K562 (cell line): ENCODE measurements around the gene HP1BP3. TPM values are rescaled to one million over a fixed set of nuclear protein-coding genes. Genes with fewer than 3 reads are reported as not detected.
A peak's percentile ranks its signal among the peaks of the same experiment; 100 is the strongest.

Source experiments
- ATAC-seq: fragments of 200-7000 bp; cut with Tn5 transposase; 3 replicates; pipeline ENCODE4 v1.9.1; 2020; ENCODE audit warnings: moderate library complexity
- BruUV-seq: library from RNA; stranded (reverse); fragments of 400-500 nt; replicated peaks from 2 replicates; lab custom pipeline; 2021; lab: Mats Ljungman, UMichigan
- CTCF ChIA-PET: fragments of 300-600 bp; formaldehyde crosslinking; extraction: SDS; loops from one replicate; lab custom pipeline; 2021; ENCODE audit warnings: low intra/inter-chr PET ratio; lab: Yijun Ruan, JAX
- POLR2A ChIA-PET: fragments of 300-600, 350-650 bp; sonication (Branson Sonifier 250); formaldehyde crosslinking; extraction: SDS; loops from one replicate; lab custom pipeline; 2021; ENCODE audit warnings: antibody characterized with exemption, inconsistent platforms; lab: Yijun Ruan, JAX
- DNase-seq, 4 experiments: peaks; one replicate each; pipeline versions ENCODE4 v3.0.0 to v3.0.0-alpha.2; 2011 to 2018; ENCODE audit warnings: low spot score in 3 of 4, mixed read lengths in 3 of 4; ENCODE audit errors: extremely low read depth in 1 of 4
- FAIRE-seq: peaks from 2 replicates; lab custom pipeline; 2011; peaks lifted over from hg19 to GRCh38; lab: Jason Lieb, UNC
- H2AFZ ChIP-seq: 2 replicates; pipeline ENCODE4 v1.6.0; 2011; ENCODE audit warnings: low read depth, low read length, control low read depth, inconsistent platforms
- H3K27ac ChIP-seq: fragments of 200-600 bp; 3 replicates; pipeline ENCODE4 v1.8.0; 2011; ENCODE audit warnings: low read depth, mild to moderate bottlenecking, control low read depth, inconsistent platforms, low read length, moderate library complexity, mixed read lengths; ENCODE audit errors: extremely low read depth
- H3K27me3 ChIP-seq, 2 experiments: fragments of 300-600 bp in 1 of 2; 2 replicates in 1 of 2; 3 replicates in 1 of 2; pipeline versions ENCODE4 v1.6.0 to v1.8.0; 2011; ENCODE audit warnings: inconsistent platforms in 2 of 2, low read length in 2 of 2, mild to moderate bottlenecking in 1 of 2, mixed read lengths in 1 of 2, moderate library complexity in 1 of 2; ENCODE audit not compliant: control insufficient read depth in 2 of 2, insufficient read depth in 2 of 2
- H3K36me3 ChIP-seq: fragments of 300-600 bp; 3 replicates; pipeline ENCODE4 v1.8.0; 2011; ENCODE audit warnings: mild to moderate bottlenecking, low read length, inconsistent platforms; ENCODE audit not compliant: control insufficient read depth, insufficient read depth
- H3K4me1 ChIP-seq, 2 experiments: fragments of 200-600 bp in 1 of 2; replicated peaks in 1 of 2; 2 replicates in 1 of 2; 3 replicates in 1 of 2; pipeline versions ENCODE4 v1.5.1 to v1.8.0; 2011; ENCODE audit warnings: inconsistent platforms in 2 of 2, low read length in 2 of 2, mild to moderate bottlenecking in 1 of 2, mixed read lengths in 1 of 2, moderate library complexity in 1 of 2; ENCODE audit not compliant: control insufficient read depth in 2 of 2, insufficient read depth in 2 of 2
- H3K4me2 ChIP-seq: 2 replicates; pipeline ENCODE4 v1.6.1; 2011; ENCODE audit warnings: low read length, control low read depth, inconsistent platforms, mixed read lengths; ENCODE audit not compliant: insufficient read depth
- H3K4me3 ChIP-seq: fragments of 200-600 bp; sonication (generic), shearing (Covaris generic); 2 replicates; pipeline ENCODE4 v1.5.1; 2016; ENCODE audit warnings: control low read depth, inconsistent platforms
- H3K79me2 ChIP-seq: fragments of 200-600 bp; 3 replicates; pipeline ENCODE4 v1.8.0; 2011; ENCODE audit warnings: low read length, inconsistent platforms; ENCODE audit not compliant: control insufficient read depth, insufficient read depth
- H3K9ac ChIP-seq, 2 experiments: 2 replicates each; pipeline versions ENCODE4 v1.6.0 to v1.6.1; 2011; ENCODE audit warnings: low read depth in 2 of 2, low read length in 2 of 2, control low read depth in 1 of 2, inconsistent platforms in 1 of 2, mild to moderate bottlenecking in 1 of 2, mixed read lengths in 1 of 2; ENCODE audit not compliant: insufficient read depth in 1 of 2
- H3K9me1 ChIP-seq: one replicate; pipeline ENCODE4 v1.6.0; 2011; ENCODE audit warnings: inconsistent platforms, mild to moderate bottlenecking, low read length, moderate library complexity; ENCODE audit not compliant: control insufficient read depth, insufficient read depth
- H3K9me3 ChIP-seq: replicated peaks from 2 replicates; pipeline ENCODE4 v1.5.1; 2011; ENCODE audit warnings: low read depth, low read length, inconsistent platforms; ENCODE audit not compliant: control insufficient read depth, insufficient read depth
- H4K20me1 ChIP-seq: replicated peaks from 2 replicates; pipeline ENCODE4 v1.6.1; 2011; ENCODE audit warnings: low read length, inconsistent platforms, mixed read lengths; ENCODE audit not compliant: control insufficient read depth, insufficient read depth
- BCOR ChIP-seq: fragments of 450-650 bp; IDR thresholded peaks from 2 replicates; pipeline ENCODE4 v1.6.1; 2016
- CREM ChIP-seq: IDR thresholded peaks from 2 replicates; pipeline ENCODE4 v1.6.1; 2014; ENCODE audit warnings: antibody characterized with exemption, low read depth
- HDGF ChIP-seq: fragments of 450-650 bp; IDR thresholded peaks from 2 replicates; pipeline ENCODE4 v1.6.1; 2016
- HNRNPL ChIP-seq: fragments of 200-400 bp; formaldehyde crosslinking; IDR thresholded peaks from 2 replicates; pipeline ENCODE4 v1.6.1; 2017; ENCODE audit warnings: low read depth, mild to moderate bottlenecking, low read length
- KDM1A ChIP-seq, 2 experiments: fragments of 450-650 bp; IDR thresholded peaks; 2 replicates each; pipeline ENCODE4 v1.6.1; 2016; ENCODE audit warnings: mild to moderate bottlenecking in 2 of 2
- MCM3 ChIP-seq: fragments of 450-650 bp; IDR thresholded peaks from 2 replicates; pipeline ENCODE4 v1.6.1; 2016
- RBM25 ChIP-seq: fragments of 200-400 bp; formaldehyde crosslinking; IDR thresholded peaks from 2 replicates; pipeline ENCODE4 v1.6.1; 2018; ENCODE audit warnings: low read length, low read depth, moderate library complexity; ENCODE audit not compliant: severe bottlenecking
- SMARCA5 ChIP-seq: fragments of 450-650 bp; IDR thresholded peaks from 2 replicates; pipeline ENCODE4 v1.6.1; 2016
- SREBF1 ChIP-seq: fragments of 150-350 bp; IDR thresholded peaks from 2 replicates; pipeline ENCODE4 v1.6.1; 2014; ENCODE audit warnings: antibody characterized with exemption, low read depth, low read length, borderline replicate concordance
- TAF1 ChIP-seq: IDR thresholded peaks from 2 replicates; pipeline ENCODE4 v1.6.1; 2011; ENCODE audit warnings: mild to moderate bottlenecking, low read length, moderate library complexity; ENCODE audit not compliant: insufficient read depth, control insufficient read depth, severe bottlenecking; ENCODE audit errors: extremely low read depth
- TCF7L2 ChIP-seq: fragments of 150-350 bp; IDR thresholded peaks from 2 replicates; pipeline ENCODE4 v1.6.1; 2016; ENCODE audit warnings: low read depth, mild to moderate bottlenecking, low read length, moderate library complexity
- ZEB2 ChIP-seq: fragments of 450-650 bp; IDR thresholded peaks from 2 replicates; pipeline ENCODE4 v1.6.1; 2016
- ZFP30 ChIP-seq: fragments of 250-450 bp; sonication (Bioruptor Pico); IDR thresholded peaks from 2 replicates; pipeline ENCODE4 v1.8.0; 2022; ENCODE audit warnings: moderate library complexity, mild to moderate bottlenecking, inconsistent platforms, borderline replicate concordance
- ZFP36 ChIP-seq: fragments of 150-350 bp; IDR thresholded peaks from 2 replicates; pipeline ENCODE4 v1.6.1; 2018; ENCODE audit warnings: low read length, low read depth; ENCODE audit not compliant: partially characterized antibody
- ZNF436 ChIP-seq: fragments of 250-450, 450-650 bp; sonication (Bioruptor Pico); formaldehyde crosslinking; IDR thresholded peaks from 2 replicates; pipeline ENCODE4 v1.7.0; 2020; ENCODE audit warnings: mild to moderate bottlenecking
- WGBS: fragments of 100-300 bp; shearing (Covaris generic); methylation state at CpG from one replicate; pipeline ENCODE4 v1.1.6; 2016; ENCODE audit warnings: low coverage, mixed read lengths; ENCODE audit not compliant: insufficient coverage; ENCODE audit errors: missing lambda C conversion rate; 5-methylcytosine and 5-hydroxymethylcytosine counted together
- in situ Hi-C: fragments of 300-500 bp; cut with MboI; formaldehyde crosslinking; loops from 4 replicates; pipeline ENCODE4 v1.15.0; 2018; ENCODE audit warnings: inconsistent platforms, mixed read lengths
- intact Hi-C: fragments of 100-400 bp; cut with micrococcal nuclease; formaldehyde crosslinking; loops from 2 replicates; pipeline ENCODE4 v1.14.2; 2022
- polyA plus RNA-seq, 8 experiments: library from polyadenylated mRNA; depleted of rRNA in 4 of 8; stranded (reverse) in 5 of 8; unstranded in 3 of 8; fragments of >200 nt; fragmentation: Nextera tagmentation in 2 of 8; fragmentation: Illumina TruSeq in 1 of 8; extraction: Ambion mirVana in 2 of 8; extraction: Trizol in 1 of 8; gene quantifications; 2 replicates each; pipeline versions ENCODE4 v1.2.1 to v1.2.3, GENCODE V29; 2011 to 2014; ENCODE audit warnings: inconsistent platforms in 1 of 8, missing spikeins in 1 of 8
- total RNA-seq, 7 experiments: library from RNA; depleted of rRNA in 6 of 7; stranded (reverse); fragments of >200 nt in 6 of 7; fragmentation: Illumina TruSeq in 2 of 7; extraction: Trizol in 2 of 7; gene quantifications; 2 replicates each; pipeline versions ENCODE4 v1.2.1 to v1.2.3, GENCODE V29; 2011 to 2021; ENCODE audit warnings: low replicate concordance in 1 of 7
- TF ChIP-seq, protein P1 (sequence below): sonication (generic); formaldehyde crosslinking; IDR thresholded peaks from 2 replicates; pipeline ENCODE4 v1.8.1; 2023; ENCODE audit warnings: mild to moderate bottlenecking, missing genetic modification reagents

HP1BP3 gene
- total and polyA plus RNA-seq, 9 of the 15 experiments (the other 6 are each of a cell fraction or from before 2014, with no cell fraction given), result 57.3 to 513 (median 240) TPM

DNA sequence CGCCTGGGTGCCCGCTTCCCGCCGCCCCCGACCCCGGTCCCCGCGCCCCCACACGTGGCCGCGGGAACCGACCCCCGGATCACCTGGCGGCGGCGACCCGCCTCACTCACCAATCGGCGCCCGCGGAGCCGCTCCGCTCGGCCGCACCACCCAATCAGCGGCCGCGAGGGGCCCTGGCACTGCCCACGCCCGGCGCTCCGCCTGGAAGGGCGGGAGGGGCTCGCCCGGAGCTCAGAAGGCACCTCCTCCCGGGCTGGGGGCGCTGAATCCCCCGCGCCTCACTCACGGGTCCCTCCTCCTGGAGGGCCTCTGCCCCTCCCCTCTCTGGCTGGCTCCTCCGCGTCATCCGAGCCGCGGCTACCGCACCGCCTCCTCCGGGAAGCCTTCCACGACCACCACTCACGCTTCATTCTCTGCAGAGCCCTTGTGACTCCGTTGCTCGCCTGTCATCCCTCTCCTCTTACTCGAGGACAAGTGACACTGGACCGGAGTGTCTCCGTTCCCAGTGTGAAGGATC lies 55.0 kb downstream of the HP1BP3 start:
- intact Hi-C loops, result loop anchor here (2.0 kb wide), 1 partner anchor 35 kb away; no protein-coding TSS in a partner anchor
- WGBS, result 70% methylated on average over 18 of the region's 55 CpGs
- in situ Hi-C loops, result no loop called here

More for the DNA sequence above, 55.0 kb downstream of the HP1BP3 start:
- Histone ChIP-seq H3K36me3 (peaks cover 5% of the 10 kb centered on the region; the same call in 2 of the 3 replicates), H3K27me3 (peaks cover 0 to 32% of the 10 kb centered on the region in 2 experiments; a peak in 3 of 5 replicates), H3K4me3 (no peak overlapping the region), H3K9me1 (peaks cover 8% of the 10 kb centered on the region), H3K9ac (peak overlapping the region in 1 of 2 experiments; percentile 79; a peak in 1 of 4 replicates), H3K79me2 (no peaks in the 10 kb centered on the region), H4K20me1 (peaks cover 3% of the 10 kb centered on the region; the same call in 1 of the 2 replicates), H3K4me1 (peaks cover 12 to 39% of the 10 kb centered on the region in 2 experiments), H2AFZ (no peak overlapping the region), H3K27ac (no peak overlapping the region), H3K4me2 (no peak overlapping the region), H3K9me3 (no peaks in the 10 kb centered on the region; the same call in 1 of the 2 replicates)
- no peak for TF ChIP-seq SREBF1
- TF ChIP-seq TCF7L2, result no peak
- peak; percentile 71 for TF ChIP-seq BCOR
- peak; percentile 97 for TF ChIP-seq ZFP36
- peak; percentile 69; the same call in 1 of the 2 replicates for TF ChIP-seq ZNF436 (CRISPR knock-in tag)
- TF ChIP-seq TAF1, result no peak
- peak; percentile 21; the same call in 1 of the 2 replicates for TF ChIP-seq HNRNPL
- TF ChIP-seq CREM, result peak; percentile 6; the same call in 1 of the 2 replicates
- TF ChIP-seq RBM25, result peak; percentile 71
- TF ChIP-seq MCM3, result no peak
- TF ChIP-seq ZEB2, result no peak
- TF ChIP-seq KDM1A (IDR thresholded peaks at IDR 0.05), result 0 out of 4 replicates have a peak, but pooled peaks of 1 of the 2 experiments have one; percentile 31
- TF ChIP-seq ZFP30, result no peak
- peak; percentile 56 for TF ChIP-seq SMARCA5
- TF ChIP-seq, protein P1, sequence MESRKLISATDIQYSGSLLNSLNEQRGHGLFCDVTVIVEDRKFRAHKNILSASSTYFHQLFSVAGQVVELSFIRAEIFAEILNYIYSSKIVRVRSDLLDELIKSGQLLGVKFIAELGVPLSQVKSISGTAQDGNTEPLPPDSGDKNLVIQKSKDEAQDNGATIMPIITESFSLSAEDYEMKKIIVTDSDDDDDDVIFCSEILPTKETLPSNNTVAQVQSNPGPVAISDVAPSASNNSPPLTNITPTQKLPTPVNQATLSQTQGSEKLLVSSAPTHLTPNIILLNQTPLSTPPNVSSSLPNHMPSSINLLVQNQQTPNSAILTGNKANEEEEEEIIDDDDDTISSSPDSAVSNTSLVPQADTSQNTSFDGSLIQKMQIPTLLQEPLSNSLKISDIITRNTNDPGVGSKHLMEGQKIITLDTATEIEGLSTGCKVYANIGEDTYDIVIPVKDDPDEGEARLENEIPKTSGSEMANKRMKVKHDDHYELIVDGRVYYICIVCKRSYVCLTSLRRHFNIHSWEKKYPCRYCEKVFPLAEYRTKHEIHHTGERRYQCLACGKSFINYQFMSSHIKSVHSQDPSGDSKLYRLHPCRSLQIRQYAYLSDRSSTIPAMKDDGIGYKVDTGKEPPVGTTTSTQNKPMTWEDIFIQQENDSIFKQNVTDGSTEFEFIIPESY (CRISPR knock-in tag), result peak; percentile 48; the same call in 1 of the 2 replicates
- no peak for TF ChIP-seq HDGF
- no peak for DNase-seq
- no peak for FAIRE-seq
- no peak for ATAC-seq
- CTCF ChIA-PET, result interaction anchor here (2.0 kb wide), 1 partner anchor 36 kb away, joined by 5 read pairs; no protein-coding TSS in a partner anchor
- no TSS peak for BruUV-seq
- POLR2A ChIA-PET, result no interaction called here
